Activated naive CD4-positive, alpha-beta T cell treated with Interleukin-2 at 50 U/mL for 16 hours (primary cell): Measurements from ENCODE around the gene BTN1A1.
"Not testable (repeated sequence)": the region's sequence is repeated elsewhere in the genome, so short reads cannot be mapped to it uniquely, and the experiment has no call there.

Experiments
- DNase-seq: peaks from one replicate; pipeline ENCODE4 v3.0.0-alpha.2; 2020

The BTN1A1 gene

GRCh38 chr6:26475823-26476729 is 24.0 kb upstream of the BTN1A1 start:
- DNase-seq = no peak

GRCh38 chr6:26476896-26477295 is 23.2 kb upstream of the BTN1A1 start:
- no peak for DNase-seq

- DNase-seq = no peak
Measured at GRCh38 chr6:26477426-26477825, 22.7 kb upstream of the BTN1A1 start.

- no peak for DNase-seq
Measured at GRCh38 chr6:26478100-26478984, 21.8 kb upstream of the BTN1A1 start.

GRCh38 chr6:26478985-26479278 is 21.2 kb upstream of the BTN1A1 start:
- no peak for DNase-seq

GRCh38 chr6:26482338-26482737 is 17.8 kb upstream of the BTN1A1 start:
- DNase-seq = no peak

GRCh38 chr6:26483727-26484126 is 16.4 kb upstream of the BTN1A1 start:
- DNase-seq = no peak

- no peak for DNase-seq
Measured at GRCh38 chr6:26484161-26484560, 15.9 kb upstream of the BTN1A1 start.

GRCh38 chr6:26485112-26485780 is 14.9 kb upstream of the BTN1A1 start:
- no peak for DNase-seq

GRCh38 chr6:26486358-26486757 is 13.7 kb upstream of the BTN1A1 start:
- DNase-seq = no peak

- no peak for DNase-seq
Measured at GRCh38 chr6:26487466-26487865, 12.6 kb upstream of the BTN1A1 start.

GRCh38 chr6:26489996-26490964 is 9.8 kb upstream of the BTN1A1 start:
- DNase-seq = no peak

GRCh38 chr6:26491604-26492003 is 8.5 kb upstream of the BTN1A1 start:
- DNase-seq = no peak

- DNase-seq = no peak
Measured at GRCh38 chr6:26493258-26493657, 6.8 kb upstream of the BTN1A1 start.

GRCh38 chr6:26494117-26494516 is 6.0 kb upstream of the BTN1A1 start:
- no peak for DNase-seq

GRCh38 chr6:26495281-26495680 is 4.8 kb upstream of the BTN1A1 start:
- no peak for DNase-seq

- no peak for DNase-seq
Measured at GRCh38 chr6:26497610-26498009, 2.5 kb upstream of the BTN1A1 start.

- DNase-seq = peak; percentile 26
Measured at GRCh38 chr6:26501482-26501986, 1.4 kb downstream of the BTN1A1 start.

- DNase-seq = no peak
Measured at GRCh38 chr6:26502165-26502564, 2.1 kb downstream of the BTN1A1 start.

- DNase-seq = no peak
Measured at GRCh38 chr6:26502626-26503025, 2.5 kb downstream of the BTN1A1 start.

GRCh38 chr6:26507658-26508057 is 7.6 kb downstream of the BTN1A1 start:
- DNase-seq = no peak

- not testable (repeated sequence) for DNase-seq
Measured at GRCh38 chr6:26511033-26511432, 10.9 kb downstream of the BTN1A1 start.
